Measurements from ENCODE around the gene NCKAP5.

NCKAP5 gene

GRCh38 chr2:133498662-133499585 is 69.3 kb downstream of the NCKAP5 start:
- CTCF ChIA-PET = interaction anchor here (0.5 to 0.7 kb wide), 4 partner anchors 236 to 375 kb away, joined by 3 to 5 read pairs (median 4); no protein-coding TSS in a partner anchor
- no peak for DNase-seq (ENCODE audit: extremely low spot score)
- POLR2A ChIA-PET = no interaction called here

DNA sequence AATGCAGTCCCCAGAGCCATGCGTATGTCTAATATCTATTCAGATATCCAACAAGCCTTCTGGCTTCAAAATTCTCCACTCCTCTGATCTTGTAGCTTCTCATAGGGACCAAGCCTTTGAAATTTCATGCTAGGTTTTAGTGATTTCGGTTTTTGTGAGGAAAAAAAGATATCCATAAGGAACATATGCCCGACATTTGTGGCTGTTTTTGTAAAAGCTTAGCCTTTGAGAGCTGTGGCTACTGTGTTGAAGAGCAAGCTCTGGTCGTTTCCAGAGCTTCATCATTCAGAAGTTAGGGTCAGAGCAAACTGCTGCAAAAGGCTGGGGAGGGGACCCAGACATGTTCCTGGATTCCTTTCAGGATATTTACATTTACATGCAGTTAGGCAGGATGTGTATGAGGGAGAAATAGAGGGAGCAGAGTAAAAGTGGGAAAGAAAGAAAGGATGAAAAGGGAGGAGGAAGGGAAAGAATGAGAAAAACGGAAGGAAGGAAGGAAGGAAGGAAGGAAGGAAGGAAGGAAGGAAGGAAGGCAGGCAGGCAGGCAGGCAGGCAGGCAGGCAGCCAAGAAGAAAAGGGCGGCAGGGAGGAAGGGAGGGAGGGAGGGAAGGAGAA is 70.2 kb downstream of the NCKAP5 start:
- CTCF ChIA-PET = interaction anchor here (0.6 to 0.7 kb wide), 2 partner anchors 235 to 375 kb away, joined by 3 read pairs; no protein-coding TSS in a partner anchor
- POLR2A ChIA-PET = no interaction called here
- TF ChIP-seq FOXM1 (IDR thresholded peaks at IDR 0.05; ENCODE audit: borderline replicate concordance) = no peak
- DNase-seq (ENCODE audit: extremely low spot score) = no peak

More at GRCh38 chr2:133498662-133499585, 69.3 kb downstream of the NCKAP5 start:
- TF ChIP-seq SUZ12 (IDR thresholded peaks at IDR 0.05) = no peak
- TF ChIP-seq FOXM1 (IDR thresholded peaks at IDR 0.05; ENCODE audit: borderline replicate concordance) = no peak
- no peak for TF ChIP-seq HDGF (IDR thresholded peaks at IDR 0.05; ENCODE audit: borderline replicate concordance)
- no peak for TF ChIP-seq LEF1 (IDR thresholded peaks at IDR 0.05; ENCODE audit: borderline replicate concordance)
- TF ChIP-seq ZNF384 (IDR thresholded peaks at IDR 0.05) = no peak

DNA sequence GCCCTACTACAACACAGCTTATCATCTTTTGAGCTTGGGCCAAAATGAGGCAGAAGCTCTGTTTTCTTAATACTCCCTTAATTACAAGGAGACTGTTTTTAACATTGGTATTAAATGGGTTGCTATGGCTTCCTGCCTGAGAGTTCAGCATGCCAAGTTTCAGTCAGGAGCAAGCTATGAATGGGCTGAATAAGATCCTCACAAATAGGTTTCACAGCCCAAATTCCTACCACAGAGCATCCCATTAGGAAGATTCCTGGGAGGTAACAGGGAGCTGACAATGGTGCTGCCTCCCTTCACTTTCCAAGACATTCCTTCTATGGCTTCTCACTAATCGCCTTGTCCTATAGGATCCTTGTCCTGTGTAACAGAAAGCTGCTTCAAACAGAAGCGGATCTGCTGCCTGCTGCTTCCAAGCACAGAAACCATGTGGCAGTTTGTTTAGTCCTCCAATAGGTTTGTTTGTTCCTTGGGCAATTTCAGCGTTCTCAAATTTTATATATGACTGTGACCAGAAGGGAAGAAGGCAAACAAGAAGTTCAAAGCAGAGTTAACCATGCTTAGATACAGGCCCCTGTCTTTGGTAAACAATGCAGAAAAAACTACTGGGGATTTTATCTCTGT is 70.9 kb downstream of the NCKAP5 start:
- ChIA-PET CTCF (no interaction called here), POLR2A (no interaction called here)
- no peak for TF ChIP-seq HDGF (IDR thresholded peaks at IDR 0.05; ENCODE audit: borderline replicate concordance)
- TF ChIP-seq SUZ12 (IDR thresholded peaks at IDR 0.05) = no peak
- no peak for TF ChIP-seq LEF1 (IDR thresholded peaks at IDR 0.05; ENCODE audit: borderline replicate concordance)
- TF ChIP-seq ZNF384 (IDR thresholded peaks at IDR 0.05) = no peak
- TF ChIP-seq, protein P1, sequence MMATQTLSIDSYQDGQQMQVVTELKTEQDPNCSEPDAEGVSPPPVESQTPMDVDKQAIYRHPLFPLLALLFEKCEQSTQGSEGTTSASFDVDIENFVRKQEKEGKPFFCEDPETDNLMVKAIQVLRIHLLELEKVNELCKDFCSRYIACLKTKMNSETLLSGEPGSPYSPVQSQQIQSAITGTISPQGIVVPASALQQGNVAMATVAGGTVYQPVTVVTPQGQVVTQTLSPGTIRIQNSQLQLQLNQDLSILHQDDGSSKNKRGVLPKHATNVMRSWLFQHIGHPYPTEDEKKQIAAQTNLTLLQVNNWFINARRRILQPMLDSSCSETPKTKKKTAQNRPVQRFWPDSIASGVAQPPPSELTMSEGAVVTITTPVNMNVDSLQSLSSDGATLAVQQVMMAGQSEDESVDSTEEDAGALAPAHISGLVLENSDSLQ (IDR thresholded peaks at IDR 0.05) = no peak
- no peak for TF ChIP-seq CTBP1 (IDR thresholded peaks at IDR 0.05; ENCODE audit: borderline replicate concordance)
- TF ChIP-seq ARNT (IDR thresholded peaks at IDR 0.05) = no peak
- no peak for TF ChIP-seq NFRKB (IDR thresholded peaks at IDR 0.05)
- TF ChIP-seq L3MBTL2 (conservative IDR thresholded peaks at IDR 0.05) = no peak
- TF ChIP-seq FOXK2 (IDR thresholded peaks at IDR 0.05) = no peak
- TF ChIP-seq SP1 (IDR thresholded peaks at IDR 0.05) = no peak
- no peak for TF ChIP-seq BHLHE40 (IDR thresholded peaks at IDR 0.05; ENCODE audit: borderline replicate concordance)
- TF ChIP-seq ELF4 (IDR thresholded peaks at IDR 0.05) = no peak
- no peak for TF ChIP-seq FOXM1 (IDR thresholded peaks at IDR 0.05; ENCODE audit: borderline replicate concordance)
- TF ChIP-seq FOXA1 (IDR thresholded peaks at IDR 0.05) = no peak
- TF ChIP-seq TARDBP (IDR thresholded peaks at IDR 0.05) = no peak
- DNase-seq (ENCODE audit: extremely low spot score) = no peak

GRCh38 chr2:133496501-133497269 is 71.6 kb downstream of the NCKAP5 start:
- CTCF ChIA-PET = no interaction called here
- no peak for DNase-seq (ENCODE audit: extremely low spot score)
- POLR2A ChIA-PET = no interaction called here
- TF ChIP-seq SP1 (IDR thresholded peaks at IDR 0.05) (no peak), HDGF (IDR thresholded peaks at IDR 0.05; ENCODE audit: borderline replicate concordance) (no peak), L3MBTL2 (conservative IDR thresholded peaks at IDR 0.05) (no peak), SUZ12 (IDR thresholded peaks at IDR 0.05) (no peak), LEF1 (IDR thresholded peaks at IDR 0.05; ENCODE audit: borderline replicate concordance) (no peak), ZNF384 (IDR thresholded peaks at IDR 0.05) (no peak), CTBP1 (IDR thresholded peaks at IDR 0.05; ENCODE audit: borderline replicate concordance) (no peak), NFRKB (IDR thresholded peaks at IDR 0.05) (no peak), FOXA1 (IDR thresholded peaks at IDR 0.05) (no peak), BHLHE40 (IDR thresholded peaks at IDR 0.05; ENCODE audit: borderline replicate concordance) (no peak), FOXK2 (IDR thresholded peaks at IDR 0.05) (no peak), TARDBP (IDR thresholded peaks at IDR 0.05) (no peak), FOXM1 (IDR thresholded peaks at IDR 0.05; ENCODE audit: borderline replicate concordance) (no peak)
- TF ChIP-seq, protein P1 (IDR thresholded peaks at IDR 0.05) = no peak

GRCh38 chr2:133495226-133495625 is 73.0 kb downstream of the NCKAP5 start:
- CTCF ChIA-PET = no interaction called here
- no peak for TF ChIP-seq NFRKB (IDR thresholded peaks at IDR 0.05)
- TF ChIP-seq BHLHE40 (IDR thresholded peaks at IDR 0.05; ENCODE audit: borderline replicate concordance) = no peak
- TF ChIP-seq LEF1 (IDR thresholded peaks at IDR 0.05; ENCODE audit: borderline replicate concordance) = no peak
- no peak for DNase-seq (ENCODE audit: extremely low spot score)
- POLR2A ChIA-PET = no interaction called here

- CTCF ChIA-PET = no interaction called here
- TF ChIP-seq FOXM1 (IDR thresholded peaks at IDR 0.05; ENCODE audit: borderline replicate concordance) (no peak), ELF4 (IDR thresholded peaks at IDR 0.05) (no peak), LEF1 (IDR thresholded peaks at IDR 0.05; ENCODE audit: borderline replicate concordance) (no peak), ARNT (IDR thresholded peaks at IDR 0.05) (no peak), L3MBTL2 (conservative IDR thresholded peaks at IDR 0.05) (no peak), SP1 (IDR thresholded peaks at IDR 0.05) (no peak), TARDBP (IDR thresholded peaks at IDR 0.05) (no peak), SUZ12 (IDR thresholded peaks at IDR 0.05) (no peak), ZNF384 (IDR thresholded peaks at IDR 0.05) (no peak), NFRKB (IDR thresholded peaks at IDR 0.05) (no peak), CTBP1 (IDR thresholded peaks at IDR 0.05; ENCODE audit: borderline replicate concordance) (no peak), HDGF (IDR thresholded peaks at IDR 0.05; ENCODE audit: borderline replicate concordance) (no peak), FOXK2 (IDR thresholded peaks at IDR 0.05) (no peak), FOXA1 (IDR thresholded peaks at IDR 0.05) (no peak)
- no peak for DNase-seq (ENCODE audit: extremely low spot score)
- POLR2A ChIA-PET = no interaction called here
Observed at GRCh38 chr2:133492719-133493380, 75.4 kb downstream of the NCKAP5 start.

Data from HEK293T (cell line).